AG09309 (cell line): ENCODE data around the gene NARS2.
A peak's percentile ranks its signal among the peaks of the same experiment; 100 is the strongest.

Experiments used
- DNase-seq: peaks from one replicate; pipeline ENCODE4 v3.0.0-alpha.2; 2010; ENCODE audit warnings: low read depth
- H3K4me3 ChIP-seq: 2 replicates; pipeline ENCODE4 v1.5.1; 2011; ENCODE audit warnings: mild to moderate bottlenecking, low read depth, low read length, moderate library complexity; ENCODE audit not compliant: control insufficient read depth
- CTCF ChIP-seq: IDR thresholded peaks from 2 replicates; pipeline ENCODE4 v1.5.1; 2011; ENCODE audit warnings: mild to moderate bottlenecking, low read depth, low read length, inconsistent platforms; ENCODE audit not compliant: insufficient read depth, control insufficient read depth; ENCODE audit errors: missing control alignments

NARS2 gene

DNA sequence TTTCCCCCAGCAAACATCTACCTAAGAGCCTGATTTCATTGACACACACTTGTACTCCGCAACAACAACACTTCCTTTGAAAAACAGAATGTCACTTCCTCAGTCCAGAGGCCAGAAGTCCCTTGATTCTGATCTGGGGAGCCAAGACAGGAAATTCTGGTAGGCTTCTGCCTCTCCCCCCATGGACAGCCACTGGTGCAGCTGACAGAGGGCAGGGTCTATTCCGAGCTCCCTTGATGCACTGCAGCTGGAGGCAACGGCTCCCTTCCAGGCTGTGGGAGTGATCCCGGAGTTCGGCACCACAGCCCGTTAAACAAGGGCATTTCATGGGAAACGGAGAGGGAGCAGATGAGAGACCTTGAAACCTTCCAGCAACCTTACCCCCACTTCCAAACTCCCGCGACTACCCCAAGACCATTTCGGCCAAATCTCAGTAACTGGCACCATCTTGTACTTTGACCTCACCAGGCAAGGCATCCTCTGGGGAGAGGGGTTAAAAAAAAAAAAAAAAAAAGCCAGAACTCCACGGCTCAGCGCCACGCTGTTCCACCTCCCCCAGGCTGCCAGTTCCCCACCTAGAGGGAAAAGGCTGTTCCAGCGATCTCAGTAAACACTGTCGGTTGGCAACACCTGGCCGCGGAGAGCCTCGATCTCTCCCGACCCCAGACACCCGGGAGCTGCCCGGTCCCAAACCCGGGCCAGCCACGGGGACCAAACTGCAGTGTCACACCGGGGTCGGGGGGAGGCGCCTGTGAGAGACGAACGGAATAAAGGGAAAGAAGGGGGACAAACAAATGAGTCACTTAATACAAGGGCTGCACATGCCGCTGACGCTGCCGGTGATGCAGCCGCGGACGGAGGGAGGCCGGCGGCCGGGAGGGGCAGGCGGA, 158.1 kb downstream of the NARS2 start:
- peak overlapping the region; percentile 66 for H3K4me3 ChIP-seq
- peak; percentile 60 for TF ChIP-seq CTCF
- DNase-seq: no peak

DNA sequence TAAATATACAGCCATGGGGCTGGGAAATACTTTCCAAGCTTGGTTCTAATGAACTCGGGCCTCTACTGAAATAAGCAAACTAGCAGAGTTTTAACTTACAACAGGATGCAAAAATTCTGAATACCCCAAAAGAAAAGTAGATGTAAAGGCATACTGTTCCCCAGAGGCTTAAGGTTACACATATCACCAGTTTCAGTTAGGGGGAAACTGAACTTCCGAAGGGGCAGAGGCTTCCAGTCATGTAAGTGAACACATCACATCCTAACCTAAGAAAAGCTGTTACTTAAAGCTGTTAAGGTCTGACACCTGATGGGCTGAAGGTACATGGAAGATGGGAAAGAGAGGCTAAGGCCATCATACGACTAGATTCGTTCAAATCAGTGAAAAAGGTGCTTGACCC, 159.3 kb downstream of the NARS2 start:
- no peak for DNase-seq
- TF ChIP-seq CTCF: no peak
- H3K4me3 ChIP-seq: no peak overlapping the region

DNA sequence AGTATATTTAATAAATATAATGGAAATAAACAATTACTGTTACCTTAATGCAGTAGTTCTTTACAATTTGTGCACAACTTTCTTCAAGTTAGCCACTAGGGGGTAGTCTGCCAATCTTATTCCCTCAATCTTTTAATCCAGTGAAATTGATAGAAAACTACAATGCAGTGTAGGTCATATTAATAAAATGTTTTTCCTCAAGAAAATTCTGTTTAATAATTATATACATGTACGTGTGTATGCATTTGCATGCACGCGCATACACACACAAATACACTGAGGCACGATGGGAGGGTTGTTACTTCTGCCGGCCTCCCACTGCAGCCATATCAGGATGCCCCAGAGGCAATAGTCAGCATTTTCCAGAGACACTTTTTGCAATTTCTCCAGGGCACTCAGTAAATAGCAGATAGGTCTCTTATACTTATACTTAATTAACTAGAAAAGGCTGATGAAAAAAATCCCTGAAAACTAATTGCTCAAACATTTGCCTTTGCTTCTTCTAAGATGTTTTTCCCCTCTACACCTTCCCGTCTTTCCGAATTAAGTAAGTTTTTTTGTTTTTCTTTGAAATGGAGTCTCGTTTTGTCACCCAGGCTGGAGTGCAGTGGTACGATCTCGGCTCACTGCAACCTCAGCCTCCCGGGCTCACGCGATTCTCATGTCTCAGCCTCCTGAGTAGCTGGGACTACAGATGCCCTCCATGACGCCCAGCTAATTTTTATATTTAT, 160.2 kb downstream of the NARS2 start:
- H3K4me3 ChIP-seq: no peak overlapping the region
- peak; percentile 58 for TF ChIP-seq CTCF
- DNase-seq: no peak

DNA sequence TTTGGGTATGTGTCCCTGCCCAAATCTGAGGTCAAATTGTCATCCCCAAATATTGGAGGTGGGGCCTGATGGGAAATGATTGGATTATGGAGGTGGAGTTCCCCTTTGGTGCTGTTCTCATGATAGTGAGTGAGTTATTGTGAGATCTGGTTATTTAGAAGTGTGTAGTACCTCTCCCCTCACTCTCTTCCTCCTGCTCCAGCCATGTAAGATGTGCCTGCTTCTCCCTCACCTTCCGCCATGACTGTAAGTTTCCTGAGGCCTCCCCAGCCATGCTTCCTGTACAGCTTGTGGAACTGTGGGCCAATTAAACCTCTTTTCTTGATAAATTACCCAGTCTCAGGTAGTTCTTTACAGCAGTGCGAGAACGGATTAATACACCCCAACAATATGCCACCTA, 166.0 kb downstream of the NARS2 start:
- H3K4me3 ChIP-seq: no peak overlapping the region
- no peak for TF ChIP-seq CTCF
- DNase-seq: no peak

DNA sequence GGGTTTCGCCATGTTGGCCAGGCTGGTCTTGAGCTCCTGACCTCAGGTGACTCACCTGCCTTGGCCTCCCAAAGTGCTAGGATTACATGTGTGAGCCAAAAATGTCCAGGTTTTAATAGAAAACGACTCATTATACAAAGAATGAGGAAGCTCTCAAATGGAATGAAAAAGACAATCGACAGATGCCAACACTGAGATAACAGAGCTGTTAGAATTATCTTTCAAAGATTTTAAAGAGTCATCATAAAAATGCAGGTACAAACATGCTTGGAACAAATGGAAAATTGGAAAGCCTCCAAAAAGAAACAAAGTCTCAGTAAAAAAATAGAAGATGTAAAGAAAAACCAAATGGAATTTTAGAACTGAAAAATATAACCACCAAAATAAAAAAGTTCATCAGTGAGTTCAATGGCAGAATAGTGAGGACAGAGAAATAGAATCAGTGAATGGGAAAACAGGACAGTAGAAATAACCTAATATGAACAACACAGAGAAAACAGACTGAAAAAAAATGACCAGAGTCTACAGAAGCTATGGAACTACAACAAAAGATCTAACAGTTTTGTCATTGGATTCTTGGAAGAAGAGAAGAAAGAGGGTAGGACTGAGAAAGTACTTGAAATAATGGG, 168.0 kb downstream of the NARS2 start:
- TF ChIP-seq CTCF: no peak
- H3K4me3 ChIP-seq: no peak overlapping the region
- no peak for DNase-seq

GRCh38 chr11:78405805-78406204, 168.9 kb downstream of the NARS2 start:
- TF ChIP-seq CTCF: no peak

More at GRCh38 chr11:78405805-78406204, 168.9 kb downstream of the NARS2 start:
- no peak overlapping the region for H3K4me3 ChIP-seq
- no peak for DNase-seq
